ENCODE results near the gene BTBD9.

- TF ChIP-seq CTCF (IDR thresholded peaks at IDR 0.05; ENCODE audit: low read depth, low read length, poor library complexity, severe bottlenecking) (no peak), EZH2phosphoT487 (IDR thresholded peaks at IDR 0.05; ENCODE audit: borderline replicate concordance, low read length) (no peak)
Measured at GRCh38 chr6:38498085-38498484, 141.6 kb downstream of the BTBD9 start.

Measured in DOHH2 (cell line).